Daoy (cell line): ENCODE data around the gene MMAB. TPM values are rescaled to one million over a fixed set of nuclear protein-coding genes. Genes with fewer than 3 reads are reported as not detected.

Experiments used
- DNase-seq: peaks from one replicate; pipeline ENCODE4 v3.0.0-alpha.2; 2015; ENCODE audit warnings: low read depth
- total RNA-seq: library from RNA; depleted of rRNA; stranded (reverse); fragments of >200 nt; shearing (Covaris generic); gene quantifications from 2 replicates; pipeline ENCODE4 v1.2.3, GENCODE V29; 2014

The MMAB gene
- total RNA-seq, 1 experiment from 2014 or later: 24.5 TPM

DNA sequence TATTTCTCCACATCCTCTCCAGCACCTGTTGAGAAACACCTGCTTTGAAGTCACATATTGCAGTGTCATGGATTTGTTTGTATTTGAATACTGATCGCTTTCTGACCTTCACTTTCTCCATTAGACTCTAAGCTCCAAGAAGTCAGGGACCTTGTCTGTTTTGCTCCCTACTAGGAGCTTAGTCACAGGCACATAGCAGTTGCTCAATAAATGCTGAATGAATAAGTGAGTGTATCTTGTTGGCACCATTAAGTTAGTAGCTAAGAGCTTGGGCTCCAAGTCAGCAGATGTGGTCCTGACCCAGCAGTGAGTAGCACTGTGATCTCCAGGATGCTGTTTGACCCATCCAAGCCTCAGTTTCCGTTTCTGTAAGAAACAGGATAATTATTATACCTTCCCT is 10.4 kb upstream of the MMAB start:
- DNase-seq: no peak

DNA sequence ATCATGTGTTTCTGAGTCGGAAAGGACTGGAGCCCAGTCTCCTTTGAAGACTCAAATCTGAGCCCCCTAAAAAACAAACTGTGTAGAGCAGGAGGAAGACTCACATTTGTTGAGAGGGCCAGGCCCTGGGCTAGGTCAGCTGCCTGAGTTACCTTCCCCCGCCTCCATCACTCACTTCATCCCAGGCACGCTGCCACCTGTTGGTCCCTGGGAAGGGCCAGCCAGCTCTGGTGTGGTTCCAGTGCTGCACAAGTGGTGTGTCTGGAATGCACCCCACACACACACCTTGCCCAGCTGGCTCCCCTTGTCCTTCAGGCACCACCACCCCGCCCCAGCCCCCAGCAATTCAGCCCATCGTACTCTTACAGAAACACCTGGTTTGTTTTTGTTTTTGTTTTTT is 9.3 kb upstream of the MMAB start:
- DNase-seq: no peak

DNA sequence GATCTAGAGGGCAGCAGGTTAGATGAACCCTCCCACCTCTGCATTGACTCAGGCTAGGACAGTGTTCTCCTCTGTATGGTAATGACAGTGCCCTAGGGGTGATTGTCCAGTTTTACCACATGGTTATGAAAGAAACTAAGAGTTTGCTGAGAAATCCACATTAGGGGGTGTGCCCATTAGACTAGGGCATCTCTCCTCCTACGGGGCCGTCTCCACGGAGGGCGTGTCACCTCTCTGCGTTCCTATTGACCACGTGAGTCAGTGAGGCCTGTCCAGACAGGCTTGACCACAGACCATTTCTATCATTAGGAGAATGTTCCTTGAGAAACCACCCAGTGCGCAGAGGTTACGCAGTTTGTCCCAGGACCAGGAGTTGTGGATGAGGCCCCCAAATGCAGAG is 8.6 kb upstream of the MMAB start:
- no peak for DNase-seq

GRCh38 chr12:109581334-109581691 is 8.0 kb upstream of the MMAB start:
- no peak for DNase-seq

GRCh38 chr12:109580684-109581333 is 7.5 kb upstream of the MMAB start:
- DNase-seq: no peak

DNA sequence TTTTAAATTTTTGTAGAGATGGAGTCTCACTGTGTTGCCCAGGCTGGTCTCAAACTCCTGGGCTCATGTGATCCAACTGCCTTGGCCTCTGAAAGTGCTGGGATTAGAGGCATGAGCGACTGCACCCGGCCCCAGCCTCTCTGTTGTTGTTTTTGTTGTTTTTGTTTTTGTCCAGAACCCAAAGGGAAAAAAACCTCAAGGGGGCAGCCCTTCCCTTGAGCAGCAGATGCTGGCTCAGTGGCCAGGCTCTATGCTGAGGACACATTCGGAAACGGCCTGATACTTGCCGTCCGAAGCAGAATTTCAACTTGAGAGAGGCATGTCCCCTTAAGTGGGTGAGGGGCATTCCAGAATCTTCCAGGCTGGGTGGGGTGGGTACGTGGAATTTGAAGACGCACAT is 7.0 kb upstream of the MMAB start:
- DNase-seq: no peak

- DNase-seq: no peak
These were observed 6.3 kb upstream of the MMAB start for GRCh38 chr12:109579639-109580038.

GRCh38 chr12:109578330-109578927 is 5.1 kb upstream of the MMAB start:
- DNase-seq: no peak

- no peak for DNase-seq
These were observed 4.0 kb upstream of the MMAB start for GRCh38 chr12:109577311-109577710.

GRCh38 chr12:109575683-109576082 is 2.4 kb upstream of the MMAB start:
- DNase-seq: no peak

- DNase-seq: no peak
These were observed 575 bp upstream of the MMAB start for GRCh38 chr12:109573914-109574244.

- DNase-seq: no peak
These were observed 828 bp downstream of the MMAB start for GRCh38 chr12:109572506-109572845.

DNA sequence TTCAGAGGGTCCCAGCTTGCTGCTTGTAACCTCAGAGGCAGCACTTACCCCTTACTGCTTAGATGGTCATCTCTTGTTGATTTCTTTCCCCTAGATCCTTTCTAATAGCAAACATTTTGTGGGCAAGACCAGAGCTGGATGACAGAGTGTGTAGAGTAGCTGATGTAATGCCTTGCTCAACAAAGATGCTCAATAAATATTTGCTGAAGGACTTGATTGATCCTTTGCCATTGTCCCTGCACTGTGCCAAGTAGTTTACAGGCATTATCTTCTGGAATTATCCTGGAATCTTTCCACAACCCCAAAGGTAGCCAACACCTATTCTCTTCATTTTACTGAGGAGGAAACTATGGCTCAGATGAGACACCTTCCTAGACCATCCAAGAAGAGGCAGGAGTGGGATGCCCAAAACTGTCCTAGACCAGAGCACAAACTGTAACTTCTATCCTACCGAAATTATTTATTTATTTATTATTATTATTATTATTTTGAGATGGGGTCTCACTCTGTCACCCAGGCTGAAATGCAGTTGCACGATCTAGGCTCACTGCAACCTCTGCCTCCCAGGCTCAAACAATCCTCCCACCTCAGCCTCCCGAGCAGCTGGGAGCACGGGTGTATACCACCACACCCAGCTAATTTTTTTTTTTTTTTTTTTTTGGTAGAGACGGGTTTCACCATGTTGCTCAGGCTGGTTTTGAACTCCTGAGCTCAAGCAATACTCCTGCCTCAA is 1.4 kb downstream of the MMAB start:
- no peak for DNase-seq

DNA sequence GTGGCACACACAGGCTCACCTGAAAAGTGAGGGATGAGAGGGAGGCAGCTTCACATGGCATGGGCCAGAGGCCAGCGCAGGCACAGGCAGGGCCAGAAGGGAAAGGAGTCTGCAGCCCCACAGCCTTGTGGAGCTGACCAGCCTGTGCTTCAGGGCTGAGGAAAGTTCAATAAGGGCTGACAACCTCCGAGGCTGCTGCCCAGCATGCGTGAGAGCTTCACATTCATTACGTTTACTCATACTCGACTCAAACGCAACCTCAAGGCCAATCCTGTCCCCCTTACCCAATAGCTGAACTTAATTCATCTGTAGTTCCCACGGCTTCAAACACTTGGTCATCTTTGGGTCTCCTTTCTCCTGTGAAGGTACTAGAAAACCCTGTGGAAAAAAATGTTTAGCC is 4.8 kb downstream of the MMAB start:
- no peak for DNase-seq

DNA sequence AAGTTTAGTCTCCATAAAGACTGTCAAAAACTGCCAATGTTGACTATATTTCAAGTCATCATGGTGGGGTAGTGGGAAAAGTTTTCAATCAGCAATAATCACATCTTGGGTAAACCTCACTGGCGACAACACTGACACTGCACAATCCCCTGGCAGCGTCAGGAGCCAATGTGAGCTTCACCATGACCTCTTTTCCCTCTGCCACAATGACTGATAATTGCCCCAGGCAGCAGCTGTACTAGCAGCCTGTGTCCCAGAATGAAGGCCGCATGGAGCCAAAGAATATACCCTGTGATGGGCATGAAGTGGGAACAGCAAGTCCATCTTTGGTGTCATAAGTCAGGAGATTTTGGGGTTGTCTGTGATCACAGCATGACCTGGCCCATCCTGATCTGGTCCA is 5.3 kb downstream of the MMAB start:
- no peak for DNase-seq

DNA sequence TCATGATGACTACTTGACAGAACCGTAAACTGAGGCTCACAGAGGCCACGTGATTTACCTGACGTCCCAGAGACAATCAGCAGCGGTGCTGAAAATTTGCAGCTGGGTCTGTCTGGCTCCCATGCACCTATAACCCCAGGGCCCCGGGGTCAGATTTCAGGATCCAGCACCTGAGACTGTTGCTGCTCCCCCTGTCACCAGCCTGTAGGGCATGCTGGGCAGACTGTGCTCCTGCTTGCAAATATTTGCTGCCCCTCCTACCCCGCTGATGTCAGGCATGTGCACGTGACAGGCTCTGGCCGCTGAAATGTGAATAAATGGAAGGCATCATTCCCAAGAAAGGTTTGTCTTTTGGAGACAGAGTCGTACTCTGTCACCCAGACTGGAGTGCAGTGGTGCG is 6.0 kb downstream of the MMAB start:
- DNase-seq: no peak

DNA sequence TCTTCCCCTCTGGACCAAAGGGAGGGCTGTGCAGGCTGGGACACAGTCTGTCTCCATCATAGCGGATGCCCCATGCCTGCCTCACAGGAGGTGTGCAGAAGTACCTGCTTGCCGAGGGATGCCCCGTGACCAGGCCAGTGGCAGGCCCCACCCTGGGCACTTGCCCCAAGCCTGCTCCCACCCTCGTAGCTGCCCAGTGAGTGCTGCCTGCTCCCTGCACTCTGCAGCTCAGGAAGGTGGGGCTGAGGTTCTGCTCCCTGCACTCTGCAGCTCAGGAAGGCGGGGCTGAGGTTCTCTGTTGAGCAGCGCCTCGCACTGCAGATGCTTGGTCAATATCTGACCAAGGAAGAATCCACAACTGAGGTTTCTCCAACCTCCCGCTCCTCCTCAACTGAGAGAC is 6.9 kb downstream of the MMAB start:
- no peak for DNase-seq

DNA sequence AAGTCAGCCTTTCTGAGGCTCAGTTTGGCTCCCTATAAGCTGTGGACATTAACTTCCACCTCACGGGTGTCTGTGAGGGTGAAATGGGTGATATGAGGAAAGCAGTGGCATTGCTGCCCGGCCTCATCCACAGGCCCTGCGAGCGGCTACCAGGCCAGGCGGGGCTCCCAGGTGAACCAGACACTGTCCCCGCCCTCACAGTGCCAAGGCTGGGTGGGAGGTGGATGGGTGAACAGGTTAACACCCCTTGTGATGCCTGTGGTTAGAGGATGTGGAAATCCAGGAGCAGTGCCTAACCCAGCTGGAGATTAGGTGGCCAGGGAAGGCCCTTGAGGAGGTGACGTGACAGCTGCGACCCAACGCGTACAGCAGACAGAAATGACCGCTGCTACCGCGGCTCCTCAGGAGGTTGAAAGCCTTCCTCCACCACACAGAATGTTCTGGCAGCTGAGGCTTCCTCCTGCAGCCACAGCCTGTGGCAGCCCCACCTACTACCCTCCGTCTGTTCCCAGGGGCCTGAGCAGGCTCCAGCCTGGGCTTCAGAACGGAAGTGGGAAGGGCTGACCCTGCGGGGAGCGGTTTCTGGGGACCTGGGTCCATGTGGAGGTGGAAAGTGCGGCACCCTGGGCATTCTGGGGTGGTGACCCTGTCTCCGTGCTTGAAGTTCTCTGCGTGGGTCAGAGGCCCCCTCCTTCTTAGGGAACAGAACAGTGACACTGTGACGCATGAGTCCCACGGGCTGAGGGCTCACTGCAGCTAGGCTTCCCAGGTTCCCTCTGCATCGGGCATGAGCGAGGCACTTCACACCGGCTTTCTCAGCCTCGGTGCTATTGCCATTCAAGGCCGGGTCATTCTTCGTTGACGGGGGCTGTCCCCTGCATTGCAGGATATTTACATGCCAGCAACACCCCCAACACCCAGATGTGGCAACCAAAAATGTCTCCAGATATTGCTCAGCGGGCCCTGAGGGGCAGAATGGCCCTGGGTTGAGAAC is 9.7 kb downstream of the MMAB start:
- DNase-seq: no peak

- DNase-seq: no peak
These were observed 10.4 kb downstream of the MMAB start for GRCh38 chr12:109562871-109563270.

GRCh38 chr12:109561711-109562030 is 11.6 kb downstream of the MMAB start:
- no peak for DNase-seq

DNA sequence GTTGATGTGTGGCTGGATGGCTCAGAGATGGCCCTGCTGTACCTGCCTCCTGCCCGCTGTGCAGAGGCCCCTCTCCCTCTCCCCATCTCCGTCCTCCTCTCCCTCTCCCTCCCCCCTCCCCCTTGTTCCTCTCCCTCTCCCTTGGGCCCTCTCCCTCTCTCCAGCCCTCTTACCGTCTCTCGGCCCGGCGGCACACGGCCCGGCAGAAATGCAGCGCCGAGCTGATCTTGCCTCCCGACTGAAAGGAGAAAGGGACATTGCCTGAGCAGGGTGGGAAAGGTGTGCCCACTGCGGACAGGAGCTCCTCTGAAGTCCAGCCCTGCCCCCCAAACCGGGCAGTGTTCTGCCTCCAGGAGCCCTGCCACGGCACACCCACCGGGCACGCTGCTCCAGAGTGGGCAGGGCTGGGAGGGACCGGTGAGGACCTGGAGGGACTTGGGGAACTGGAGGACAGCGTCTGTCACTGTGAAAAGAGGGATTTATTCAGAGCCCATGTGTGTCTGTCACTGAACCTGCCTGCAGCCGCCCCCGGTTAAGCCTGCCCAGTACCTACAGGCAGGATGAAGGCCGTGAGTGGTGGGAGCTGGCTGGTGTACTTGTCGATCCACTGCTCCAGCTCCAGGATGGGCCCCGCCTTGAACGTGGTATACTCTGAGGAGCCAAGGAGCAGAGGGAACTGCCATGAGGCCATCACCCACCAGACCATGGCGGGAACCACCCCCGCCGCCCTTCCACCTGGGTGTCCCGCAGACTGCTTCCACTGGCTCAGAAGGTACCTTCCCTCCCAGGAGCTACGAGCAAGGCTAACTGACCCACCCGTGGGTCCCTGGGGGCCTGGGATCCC is 12.2 kb downstream of the MMAB start:
- no peak for DNase-seq

GRCh38 chr12:109559601-109560000 is 13.7 kb downstream of the MMAB start:
- no peak for DNase-seq
